H1 (cell line): ENCODE measurements around the gene F2RL2.

Experiments
- CEBPB ChIP-seq: IDR thresholded peaks from 2 replicates; pipeline ENCODE4 v1.6.1; 2012; ENCODE audit warnings: low read depth, low read length
- CHD2 ChIP-seq: IDR thresholded peaks from 2 replicates; pipeline ENCODE4 v1.6.1; 2012; ENCODE audit warnings: low read length, improper control_type of control experiment
- EP300 ChIP-seq, 2 experiments: IDR thresholded peaks; 1 replicate in 1 of 2; 2 replicates in 1 of 2; pipeline ENCODE4 v1.6.1; 2011 to 2012; ENCODE audit warnings: low read depth in 2 of 2, low read length in 2 of 2, mild to moderate bottlenecking in 2 of 2, borderline replicate concordance in 1 of 2, inconsistent platforms in 1 of 2, moderate library complexity in 1 of 2
- MAX ChIP-seq: IDR thresholded peaks from 2 replicates; pipeline ENCODE4 v1.6.1; 2012; ENCODE audit warnings: inconsistent platforms
- POLR2A ChIP-seq, 2 experiments: IDR thresholded peaks; 1 replicate in 1 of 2; 2 replicates in 1 of 2; pipeline ENCODE4 v1.6.1; 2011; ENCODE audit warnings: low read depth in 2 of 2, low read length in 2 of 2, mild to moderate bottlenecking in 2 of 2; ENCODE audit errors: control extremely low read depth in 1 of 2
- RXRA ChIP-seq: IDR thresholded peaks from 2 replicates; pipeline ENCODE4 v1.6.1; 2011; ENCODE audit warnings: low read depth, mild to moderate bottlenecking, low read length, moderate library complexity; ENCODE audit not compliant: insufficient read depth
- SIRT6 ChIP-seq: IDR thresholded peaks from one replicate; pipeline ENCODE4 v1.7.1; 2012; ENCODE audit warnings: low read length, inconsistent platforms
- TBP ChIP-seq: IDR thresholded peaks from 2 replicates; pipeline ENCODE4 v1.6.1; 2011; ENCODE audit warnings: low read depth, low read length, improper control_type of control experiment
- TF ChIP-seq, protein P1 (sequence below), 3 experiments: IDR thresholded peaks; 1 replicate in 2 of 3; 2 replicates in 1 of 3; pipeline versions ENCODE4 v1.5.1 to v1.6.1; 2011; ENCODE audit warnings: low read length in 3 of 3, mild to moderate bottlenecking in 3 of 3, inconsistent platforms in 2 of 3, low read depth in 1 of 3, moderate library complexity in 1 of 3; ENCODE audit not compliant: insufficient read depth in 1 of 3; ENCODE audit errors: control extremely low read depth in 1 of 3

GRCh38 chr5:76669245-76669644, 46.0 kb upstream of the F2RL2 start:
- TF ChIP-seq, protein P1, sequence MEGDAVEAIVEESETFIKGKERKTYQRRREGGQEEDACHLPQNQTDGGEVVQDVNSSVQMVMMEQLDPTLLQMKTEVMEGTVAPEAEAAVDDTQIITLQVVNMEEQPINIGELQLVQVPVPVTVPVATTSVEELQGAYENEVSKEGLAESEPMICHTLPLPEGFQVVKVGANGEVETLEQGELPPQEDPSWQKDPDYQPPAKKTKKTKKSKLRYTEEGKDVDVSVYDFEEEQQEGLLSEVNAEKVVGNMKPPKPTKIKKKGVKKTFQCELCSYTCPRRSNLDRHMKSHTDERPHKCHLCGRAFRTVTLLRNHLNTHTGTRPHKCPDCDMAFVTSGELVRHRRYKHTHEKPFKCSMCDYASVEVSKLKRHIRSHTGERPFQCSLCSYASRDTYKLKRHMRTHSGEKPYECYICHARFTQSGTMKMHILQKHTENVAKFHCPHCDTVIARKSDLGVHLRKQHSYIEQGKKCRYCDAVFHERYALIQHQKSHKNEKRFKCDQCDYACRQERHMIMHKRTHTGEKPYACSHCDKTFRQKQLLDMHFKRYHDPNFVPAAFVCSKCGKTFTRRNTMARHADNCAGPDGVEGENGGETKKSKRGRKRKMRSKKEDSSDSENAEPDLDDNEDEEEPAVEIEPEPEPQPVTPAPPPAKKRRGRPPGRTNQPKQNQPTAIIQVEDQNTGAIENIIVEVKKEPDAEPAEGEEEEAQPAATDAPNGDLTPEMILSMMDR (IDR thresholded peaks at IDR 0.05; ENCODE audit: control extremely low read depth in 1 of 3, insufficient read depth in 1 of 3, low read depth in 1 of 3, low read length in 3 of 3): no peak
- no peak for TF ChIP-seq POLR2A (IDR thresholded peaks at IDR 0.05; ENCODE audit: control extremely low read depth in 1 of 2, low read depth in 2 of 2, low read length in 2 of 2)
- no peak for TF ChIP-seq EP300 (IDR thresholded peaks at IDR 0.05; ENCODE audit: borderline replicate concordance in 1 of 2, low read depth in 2 of 2, low read length in 2 of 2)
- TF ChIP-seq CEBPB: no peak
- TF ChIP-seq SIRT6: no peak
- no peak for TF ChIP-seq CHD2
- TF ChIP-seq MAX: no peak
- TF ChIP-seq RXRA: no peak
- no peak for TF ChIP-seq TBP
